GM21423 (cell line): ENCODE measurements around the gene ELOVL1.

Experiments
- ATAC-seq: cut with Tn5 transposase; IDR thresholded peaks from one replicate; pipeline ENCODE4 v1.9.1; 2021; ENCODE audit warnings: mild to moderate bottlenecking, moderate library complexity; ENCODE audit not compliant: unreplicated experiment

ELOVL1 gene

DNA sequence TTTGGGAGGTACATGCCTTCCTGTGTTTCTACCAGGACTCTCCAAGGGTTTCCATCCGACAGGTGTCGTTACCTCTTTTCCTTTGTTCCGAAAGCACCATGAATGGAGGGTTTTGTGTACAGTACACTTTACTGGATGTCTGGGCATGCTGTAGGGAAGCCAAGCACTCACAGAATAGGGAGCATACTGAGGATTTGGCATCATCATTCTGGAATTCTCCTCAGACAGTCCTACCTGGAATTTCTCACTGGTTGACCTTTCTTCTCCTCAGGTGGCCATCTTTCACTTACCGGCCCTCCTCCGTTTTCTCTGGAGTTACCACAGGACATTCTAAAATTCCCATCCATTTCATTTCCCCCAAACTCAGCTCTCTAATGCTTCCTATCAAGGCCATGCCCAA lies 36.1 kb downstream of the ELOVL1 start:
- no peak for ATAC-seq

DNA sequence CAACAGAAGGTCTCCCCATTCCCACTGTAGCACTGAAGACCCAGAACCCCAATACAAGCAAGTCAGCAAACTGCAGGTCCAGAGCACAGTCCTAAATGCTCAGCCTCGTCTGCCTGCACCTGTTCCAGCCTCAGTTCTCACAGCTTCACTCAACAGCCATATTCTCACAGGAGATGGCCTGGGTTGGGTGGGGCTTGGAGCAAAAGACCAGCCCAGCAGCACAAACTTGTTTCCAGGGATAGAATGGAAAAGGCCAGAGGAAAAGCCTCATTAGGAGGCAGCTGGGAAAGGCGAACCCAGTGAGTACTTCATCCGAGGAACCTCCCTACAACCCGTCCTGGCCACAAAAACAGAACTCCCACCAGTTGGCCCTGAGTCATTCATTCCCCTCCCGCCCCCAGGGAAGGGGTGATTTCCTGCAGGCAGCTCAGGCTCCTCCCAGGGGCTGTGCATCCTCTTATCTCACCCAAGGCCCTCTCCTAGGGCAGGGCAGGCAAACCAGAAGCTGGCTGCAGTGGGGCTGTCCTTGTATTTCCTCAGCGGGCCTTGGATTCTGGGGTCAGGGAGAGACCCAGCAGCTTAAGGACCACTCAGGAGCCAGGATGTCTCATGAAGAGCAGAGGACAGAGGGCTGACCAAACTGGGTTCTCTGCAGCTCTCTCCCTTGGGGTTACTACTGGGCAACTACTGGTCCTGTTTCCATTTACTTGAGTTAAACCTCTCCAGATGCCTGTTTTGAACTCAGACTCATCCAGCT lies 37.6 kb downstream of the ELOVL1 start:
- ATAC-seq, result no peak

DNA sequence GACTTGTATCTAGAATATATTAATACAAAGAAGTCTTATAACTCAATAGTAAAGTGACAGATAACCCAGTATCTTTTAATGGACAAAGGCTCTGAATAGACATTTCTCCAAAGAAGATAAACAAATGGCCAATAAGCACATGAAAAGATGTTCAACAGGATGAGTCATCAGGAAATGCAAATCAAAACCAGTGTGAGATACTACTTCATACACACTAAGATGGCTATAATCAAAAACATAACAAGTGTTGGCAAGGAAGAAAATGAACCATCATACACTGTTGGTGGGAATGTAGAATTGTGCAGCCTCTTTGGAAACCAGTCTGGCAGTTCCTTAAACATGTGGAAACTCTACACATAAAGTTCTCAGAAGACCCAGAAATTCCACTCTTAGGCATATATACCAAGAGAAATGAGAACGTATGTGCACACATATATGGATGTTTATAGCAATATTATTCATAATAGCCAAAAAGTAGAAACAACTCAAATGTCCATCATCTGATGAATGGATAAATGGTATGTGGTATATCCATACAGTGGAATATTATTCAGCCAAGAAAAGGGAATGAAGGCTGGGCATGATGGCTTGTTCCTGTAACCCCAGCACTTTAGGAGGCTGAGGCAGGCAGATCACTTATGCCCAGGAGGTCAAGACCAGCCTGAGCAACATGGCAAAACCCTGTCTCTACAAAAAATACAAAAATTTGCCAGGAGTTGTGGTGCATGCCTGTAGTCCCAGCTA lies 40.1 kb downstream of the ELOVL1 start:
- ATAC-seq, result no peak

DNA sequence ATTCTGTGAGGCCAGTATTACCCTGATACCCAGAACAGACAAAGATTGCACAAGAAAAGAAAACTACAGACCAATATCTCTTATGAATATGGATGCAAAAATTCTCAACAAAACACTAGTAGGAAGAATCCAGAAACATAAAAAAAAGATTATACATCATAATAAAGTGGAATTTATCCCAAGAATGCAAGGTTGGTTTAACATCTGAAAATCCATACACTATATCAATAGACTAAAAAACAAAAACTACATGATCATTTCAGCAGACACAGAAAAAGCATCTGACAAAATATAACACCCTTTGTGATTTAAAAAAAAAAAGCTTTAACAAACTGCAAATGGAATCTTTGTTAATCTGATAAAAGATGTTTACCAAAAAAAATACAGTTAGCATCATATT lies 42.4 kb downstream of the ELOVL1 start:
- ATAC-seq, result no peak

DNA sequence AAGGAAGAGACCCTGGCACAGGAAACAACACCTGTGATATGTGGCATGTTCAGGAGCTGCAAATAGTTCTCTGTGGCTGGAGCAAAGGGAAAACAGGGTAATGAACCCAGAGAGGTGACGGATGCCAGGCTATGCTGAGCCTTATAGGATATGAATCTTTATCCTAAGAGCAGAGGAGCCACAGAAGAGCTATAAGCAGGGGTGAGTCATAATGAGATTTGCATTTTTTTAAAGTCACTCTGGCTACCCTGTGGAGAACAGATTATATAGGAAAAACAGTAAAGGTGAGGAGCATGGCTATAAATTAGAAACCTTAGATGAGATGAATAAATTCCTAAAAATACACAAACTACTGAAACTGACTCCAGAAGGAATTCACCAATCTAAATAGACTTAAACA lies 43.0 kb downstream of the ELOVL1 start:
- ATAC-seq, result no peak

DNA sequence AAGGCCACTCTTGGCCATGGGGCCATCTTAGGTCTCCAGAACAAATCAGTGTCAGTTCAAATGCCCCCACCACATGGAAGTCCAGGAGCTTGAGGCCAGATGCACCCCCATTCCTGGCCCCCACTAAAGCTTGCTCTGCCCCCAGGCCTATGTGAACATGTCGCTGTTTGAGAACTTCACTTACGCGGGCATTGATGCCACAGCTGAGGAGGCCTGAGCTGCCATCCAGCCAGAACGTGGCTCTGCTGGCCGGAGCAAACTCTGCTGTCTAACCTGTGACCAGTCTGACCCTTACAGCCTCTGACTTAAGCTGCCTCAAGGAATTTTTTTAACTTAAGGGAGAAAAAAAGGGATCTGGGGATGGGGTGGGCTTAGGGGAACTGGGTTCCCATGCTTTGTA lies 45.3 kb downstream of the ELOVL1 start:
- ATAC-seq, result no peak

DNA sequence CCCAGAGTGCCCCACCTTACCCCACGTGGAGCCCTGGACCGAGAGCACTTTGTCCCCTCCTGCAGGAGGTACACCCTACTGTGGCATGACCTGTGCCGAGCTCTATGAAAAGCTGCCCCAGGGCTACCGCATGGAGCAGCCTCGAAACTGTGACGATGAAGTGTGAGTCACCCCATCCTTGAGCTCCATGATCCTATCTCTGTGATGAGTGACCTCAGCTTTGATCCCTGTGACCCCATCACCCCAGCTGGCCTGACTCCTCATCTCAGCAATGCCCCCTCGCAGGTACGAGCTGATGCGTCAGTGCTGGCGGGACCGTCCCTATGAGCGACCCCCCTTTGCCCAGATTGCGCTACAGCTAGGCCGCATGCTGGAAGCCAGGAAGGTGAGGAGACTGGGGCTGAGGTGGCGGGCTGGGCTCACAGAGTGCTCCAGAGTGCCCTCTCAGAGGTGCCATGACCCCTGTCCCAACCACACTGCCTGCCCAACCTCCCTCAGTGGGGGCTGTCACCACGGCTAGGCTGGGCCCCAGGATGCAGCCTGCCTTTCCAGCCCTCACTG lies 46.4 kb downstream of the ELOVL1 start:
- ATAC-seq, result no peak

DNA sequence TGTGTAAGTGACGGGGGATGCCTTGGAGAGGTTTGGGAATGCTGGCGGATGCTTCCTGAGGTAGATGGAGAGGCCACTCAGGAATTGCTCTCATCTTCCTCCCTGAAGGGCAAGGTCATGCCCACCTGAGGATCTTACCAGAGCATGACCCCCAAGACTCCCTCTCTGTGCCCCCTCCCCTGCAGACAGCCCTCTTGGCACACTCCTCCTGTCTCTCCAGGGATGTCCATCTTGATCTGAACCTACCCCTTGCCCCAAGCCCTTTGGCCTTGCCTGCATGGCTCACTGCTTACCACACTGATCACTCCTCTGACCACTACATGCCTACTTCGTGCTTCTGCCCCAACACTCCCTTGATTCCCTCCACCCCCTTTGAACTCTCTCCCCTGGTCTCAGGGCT lies 48.0 kb downstream of the ELOVL1 start:
- no peak for ATAC-seq

DNA sequence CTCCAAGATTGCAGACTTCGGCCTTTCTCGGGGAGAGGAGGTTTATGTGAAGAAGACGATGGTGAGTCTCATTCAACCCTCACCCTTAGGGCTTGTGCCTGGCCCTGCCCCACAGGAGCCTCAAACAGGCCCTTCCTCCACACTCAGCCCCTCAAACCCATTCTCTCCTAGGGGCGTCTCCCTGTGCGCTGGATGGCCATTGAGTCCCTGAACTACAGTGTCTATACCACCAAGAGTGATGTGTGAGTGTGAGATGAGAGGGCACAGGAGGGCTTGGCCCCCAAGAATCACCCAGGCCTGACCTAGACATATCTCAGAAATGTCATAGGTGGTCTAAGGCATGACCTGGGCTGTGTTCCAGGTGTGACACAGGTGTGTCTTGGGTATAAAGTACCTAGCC lies 48.5 kb downstream of the ELOVL1 start:
- ATAC-seq, result no peak

DNA sequence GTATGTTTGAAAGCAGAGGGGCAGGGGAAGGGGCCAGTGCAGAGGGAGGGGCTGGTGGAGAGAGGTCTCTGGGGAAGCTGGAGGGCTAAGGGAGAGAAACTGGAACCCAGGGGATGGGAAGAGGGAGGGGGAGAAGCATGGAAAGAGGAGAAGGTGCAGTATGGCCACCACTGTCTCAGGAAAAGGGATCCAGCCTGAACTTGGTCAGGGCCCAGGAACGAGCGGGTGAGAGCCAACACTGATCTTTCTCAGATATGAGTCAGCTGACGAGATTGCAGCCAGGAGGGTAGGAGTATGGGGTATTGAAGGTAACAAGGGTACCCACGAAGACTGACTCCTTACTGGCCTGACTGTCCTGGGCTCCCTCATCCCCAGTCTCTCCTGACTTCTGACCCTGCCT lies 49.0 kb downstream of the ELOVL1 start:
- ATAC-seq, result no peak

DNA sequence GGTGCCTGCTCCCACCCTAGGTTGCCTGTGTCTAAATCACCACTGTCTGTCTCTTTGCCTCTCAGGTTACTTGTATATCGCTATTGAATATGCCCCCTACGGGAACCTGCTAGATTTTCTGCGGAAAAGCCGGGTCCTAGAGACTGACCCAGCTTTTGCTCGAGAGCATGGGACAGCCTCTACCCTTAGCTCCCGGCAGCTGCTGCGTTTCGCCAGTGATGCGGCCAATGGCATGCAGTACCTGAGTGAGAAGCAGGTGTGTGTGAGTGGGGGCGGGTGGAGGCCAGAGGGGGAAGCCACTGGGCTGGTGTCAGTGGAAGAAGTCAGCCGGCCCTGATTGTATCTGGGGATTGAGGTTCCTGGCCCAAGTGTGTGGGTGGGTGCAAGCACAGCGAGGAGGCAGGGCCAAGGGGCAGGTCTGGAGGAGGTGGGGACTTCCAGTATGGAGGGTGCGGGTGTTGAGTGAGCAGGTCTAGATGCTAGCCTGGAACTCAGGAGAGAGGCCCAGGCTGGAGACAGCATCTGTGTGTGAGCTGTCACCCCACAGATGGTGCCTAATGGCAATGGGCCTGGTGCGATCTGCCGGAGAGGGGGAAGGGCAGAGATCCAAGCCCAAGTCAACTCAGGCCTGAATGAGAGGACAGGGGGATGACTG lies 49.9 kb downstream of the ELOVL1 start:
- no peak for ATAC-seq

DNA sequence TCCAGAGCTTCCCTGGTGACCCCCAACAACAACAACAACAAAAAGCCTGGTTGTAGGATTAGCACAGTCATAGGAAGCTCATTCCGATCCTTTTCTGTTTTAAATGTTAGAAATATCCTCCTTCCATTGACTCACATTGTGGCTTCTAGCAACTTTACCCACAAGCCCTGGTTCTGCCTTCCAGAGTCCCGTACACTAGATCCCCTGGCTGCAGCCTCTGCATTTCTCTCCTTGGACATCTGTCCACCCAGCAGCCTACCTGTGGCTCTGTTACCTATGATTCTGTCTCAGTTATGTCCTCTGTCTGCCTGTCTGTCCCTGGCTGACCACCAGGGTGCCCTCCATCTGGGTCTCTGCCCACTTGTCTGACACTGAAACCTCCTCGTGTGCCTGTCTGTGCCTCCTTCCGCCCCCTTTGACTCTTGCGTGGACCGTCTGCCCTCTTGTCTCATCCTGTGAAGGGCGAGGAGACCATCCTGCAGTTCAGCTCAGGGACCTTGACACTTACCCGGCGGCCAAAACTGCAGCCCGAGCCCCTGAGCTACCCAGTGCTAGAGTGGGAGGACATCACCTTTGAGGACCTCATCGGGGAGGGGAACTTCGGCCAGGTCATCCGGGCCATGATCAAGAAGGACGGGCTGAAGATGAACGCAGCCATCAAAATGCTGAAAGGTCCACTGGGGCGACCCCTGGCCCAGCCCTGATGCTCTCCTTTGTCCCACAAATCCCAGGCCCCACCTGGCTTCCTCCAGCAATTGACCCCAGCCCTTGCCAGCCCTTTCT lies 50.9 kb downstream of the ELOVL1 start:
- no peak for ATAC-seq

DNA sequence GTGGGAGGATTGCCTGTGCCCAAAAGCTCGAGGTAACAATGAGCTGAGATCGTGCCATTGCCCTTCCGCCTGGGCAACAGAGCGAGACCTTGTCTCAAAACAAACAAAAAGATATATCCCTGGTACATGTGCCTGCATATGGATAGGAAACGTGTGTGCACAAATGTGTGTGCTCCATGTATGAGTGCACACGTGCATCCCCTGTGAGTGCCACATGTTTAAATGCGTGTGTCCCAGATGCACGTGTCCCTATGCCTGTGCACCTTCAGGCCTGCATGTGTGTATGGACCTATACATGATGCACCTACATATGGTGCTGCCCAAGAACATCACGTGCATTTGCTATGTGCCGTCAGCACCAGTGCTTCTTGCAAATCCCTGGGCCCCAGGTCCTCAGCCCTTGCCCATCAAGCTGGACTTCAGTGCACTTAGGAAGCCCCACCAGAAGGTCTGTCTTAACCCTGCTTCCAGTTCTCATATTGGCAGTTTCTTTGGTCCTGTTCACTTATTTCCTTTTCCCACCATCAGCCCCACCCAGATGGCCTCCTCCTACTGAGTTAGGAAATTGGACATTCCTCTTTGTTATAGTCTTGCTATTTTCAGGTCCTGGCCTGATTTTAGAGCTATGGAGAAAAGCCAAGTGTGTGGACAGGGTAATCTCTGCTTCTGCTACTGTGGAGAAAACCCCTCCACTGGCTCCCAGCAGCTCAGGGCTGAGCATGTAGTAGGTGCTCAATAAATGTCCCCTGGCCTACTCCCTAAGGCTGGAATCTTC lies 51.7 kb downstream of the ELOVL1 start:
- ATAC-seq, result no peak

DNA sequence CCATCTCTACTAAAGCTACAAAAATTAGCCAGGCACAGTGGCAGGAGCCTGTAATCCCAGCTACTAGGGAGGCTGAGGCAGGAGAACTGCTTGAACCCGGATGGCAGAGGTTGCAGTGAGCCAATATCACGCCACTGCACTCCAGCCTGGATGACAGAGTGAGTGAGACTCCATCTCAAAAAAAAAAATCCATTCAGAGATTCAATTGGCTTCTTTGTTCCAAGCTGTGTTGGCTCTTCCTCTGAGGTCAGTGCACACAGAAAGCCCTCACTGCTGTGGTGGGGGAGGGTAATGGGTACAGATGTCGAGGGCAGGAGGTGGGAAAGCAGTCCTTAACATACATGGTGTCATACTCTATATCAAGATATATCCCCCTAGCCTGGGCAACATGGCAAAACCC lies 52.3 kb downstream of the ELOVL1 start:
- no peak for ATAC-seq

DNA sequence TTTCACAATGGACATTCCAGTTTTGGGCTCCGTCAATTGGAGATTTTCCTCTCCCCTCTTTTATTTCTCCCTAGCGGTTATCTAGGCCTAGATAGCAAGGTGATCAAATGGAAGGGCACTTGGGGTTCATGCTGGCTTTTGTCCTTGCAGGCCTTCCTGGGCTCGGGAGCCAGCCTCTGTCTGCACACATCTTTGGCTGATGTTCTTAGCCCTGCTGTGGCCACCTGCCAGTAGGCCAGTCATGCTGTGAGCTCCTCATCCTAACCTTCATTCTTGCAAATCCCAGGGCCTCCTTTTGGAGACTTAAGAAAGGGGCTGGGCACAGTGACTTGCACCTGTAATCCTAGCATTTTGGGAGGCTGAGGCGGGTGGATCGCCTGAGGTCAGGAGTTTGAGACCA lies 53.6 kb downstream of the ELOVL1 start:
- no peak for ATAC-seq

DNA sequence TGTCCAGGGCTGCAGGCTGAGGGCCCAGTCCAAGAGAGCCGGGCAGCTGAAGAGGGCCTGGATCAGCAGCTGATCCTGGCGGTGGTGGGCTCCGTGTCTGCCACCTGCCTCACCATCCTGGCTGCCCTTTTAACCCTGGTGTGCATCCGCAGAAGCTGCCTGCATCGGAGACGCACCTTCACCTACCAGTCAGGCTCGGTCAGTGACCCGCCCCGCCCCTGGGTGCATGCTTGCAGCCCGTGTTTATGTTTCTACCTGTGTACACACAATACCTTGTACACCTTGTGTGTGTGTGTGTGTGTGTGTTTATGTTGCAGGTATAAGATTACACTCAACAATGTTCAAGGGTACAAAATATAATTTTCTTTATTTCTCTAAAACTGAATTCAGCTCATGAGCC lies 54.0 kb downstream of the ELOVL1 start:
- ATAC-seq, result no peak
